ENCODE results near the gene LYSET.
"Not testable (repeated sequence)": the region's sequence is repeated elsewhere in the genome, so short reads cannot be mapped to it uniquely, and the experiment has no call there.

LYSET gene

DNA sequence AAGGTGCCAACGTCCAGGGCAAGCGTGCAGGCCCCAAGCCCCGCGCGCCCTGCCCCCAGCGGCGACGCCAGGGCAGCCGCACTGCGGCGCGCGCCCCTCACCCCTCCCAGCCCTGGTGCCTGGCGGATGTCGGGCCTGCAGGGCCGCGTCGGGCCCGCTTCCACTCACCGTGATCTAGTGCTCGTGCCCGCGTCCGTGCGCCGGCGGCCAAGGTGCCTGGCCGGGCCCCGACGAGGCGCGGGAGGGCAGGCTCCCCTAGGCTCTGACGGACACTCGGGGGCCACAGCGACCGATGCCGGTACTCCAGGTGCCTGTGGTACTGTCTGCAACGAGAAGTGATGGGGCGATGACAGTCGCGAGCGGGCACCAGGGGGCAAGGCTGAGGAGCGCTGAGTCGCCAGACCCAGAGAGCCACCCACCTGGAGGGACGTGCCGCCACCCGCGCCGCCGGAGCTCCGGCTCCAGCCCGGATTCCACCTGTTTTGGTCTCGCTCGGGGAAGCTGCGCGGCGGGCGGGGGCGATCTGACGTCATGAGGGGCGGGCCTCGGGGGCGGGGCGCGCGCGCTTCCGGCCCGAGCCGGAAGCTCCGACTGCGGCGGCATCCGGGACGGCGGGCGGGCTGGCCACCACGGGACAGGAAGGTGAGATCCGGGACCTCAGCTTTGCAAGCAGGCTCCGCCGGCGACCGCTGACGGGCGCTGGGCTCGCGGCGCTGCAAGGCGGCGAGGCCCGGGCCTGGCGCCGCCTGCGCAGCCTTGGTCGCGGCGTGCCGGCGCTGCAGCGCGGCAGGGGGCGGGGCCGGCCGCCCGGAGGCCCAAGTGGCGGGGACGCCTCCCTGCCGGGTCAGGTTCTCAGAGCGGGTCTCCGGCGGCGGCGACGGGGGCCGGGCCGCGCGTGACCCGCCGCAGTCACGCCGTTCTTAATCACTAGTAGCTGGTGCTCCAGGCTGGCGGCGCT lies at the start of gene LYSET, which contains the start of gene MOAP1:
Gene LYSET, plus strand, starts transcription at position 927 of the 958 bp plus-strand sequence. CDS start 89 bp downstream, outside the sequence.
Gene MOAP1, minus strand, starts transcription at position 507 of the 958 bp plus-strand sequence. CDS start 655 bp downstream, outside the sequence.
- peak; percentile 98 for DNase-seq (ENCODE audit: low spot score)

DNA sequence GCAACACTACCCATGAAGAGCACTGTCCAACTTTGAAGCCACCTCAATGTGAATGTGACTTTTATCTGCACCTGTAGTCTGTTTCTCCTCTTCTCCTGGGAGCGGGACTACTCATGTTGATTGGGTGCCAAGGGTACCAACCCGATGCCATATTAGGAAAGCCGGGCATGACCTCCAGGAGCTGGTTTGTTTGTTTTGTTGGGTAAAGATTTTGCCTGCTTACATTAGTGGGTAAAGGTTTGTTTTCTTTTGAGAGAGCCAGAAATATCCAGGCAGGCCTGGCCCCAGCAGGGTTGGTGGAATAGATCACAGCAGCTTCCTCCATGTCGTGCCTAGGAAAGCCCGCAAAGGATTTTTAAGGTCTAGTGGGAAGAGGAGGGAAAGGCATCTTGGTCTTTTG lies 49.7 kb upstream of the LYSET start:
- DNase-seq (ENCODE audit: low spot score) = no peak

DNA sequence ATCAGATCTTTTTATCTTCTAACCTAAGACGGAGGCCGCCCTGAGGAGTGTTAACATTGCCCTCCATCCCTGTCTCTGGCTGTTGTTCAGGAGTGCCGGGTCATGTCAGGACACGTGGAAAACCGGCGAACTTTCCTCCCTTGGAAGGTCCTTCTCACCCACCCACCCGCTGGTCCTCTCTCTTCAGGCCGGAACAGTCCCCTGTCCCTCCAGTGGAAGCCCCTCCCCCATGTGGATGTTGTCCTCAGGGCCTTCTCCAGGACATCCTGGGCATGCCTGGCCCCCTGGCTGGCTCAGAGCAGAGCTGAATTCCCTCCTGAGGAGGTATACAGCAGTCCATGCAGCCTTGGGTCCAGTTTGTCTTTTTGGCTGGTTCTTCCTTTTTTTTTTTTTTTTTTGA lies 49.1 kb upstream of the LYSET start:
- no peak for DNase-seq (ENCODE audit: low spot score)

- DNase-seq (ENCODE audit: low spot score) = not testable (repeated sequence)
Observed at GRCh38 chr14:93136508-93136907, 48.6 kb upstream of the LYSET start.

DNA sequence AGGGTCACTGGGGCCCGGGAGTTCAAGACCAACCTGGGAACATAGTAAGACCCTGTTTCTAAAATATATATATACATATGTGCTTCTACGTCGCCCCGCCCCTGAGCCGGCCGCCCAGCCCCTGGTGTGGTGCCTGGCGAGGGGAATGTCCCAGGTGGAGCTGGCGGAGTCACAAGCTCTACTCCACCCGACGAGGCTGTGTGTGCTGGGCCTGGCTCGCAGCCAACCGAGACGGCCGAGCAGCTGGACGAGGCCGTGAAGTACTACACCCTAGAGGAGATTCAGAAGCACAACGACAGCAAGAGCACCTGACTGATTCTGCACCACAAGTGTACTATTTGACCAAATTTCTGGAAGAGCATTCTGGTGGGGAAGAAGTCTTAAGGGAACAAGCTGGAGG lies 47.3 kb upstream of the LYSET start:
- DNase-seq (ENCODE audit: low spot score) = no peak

- no peak for DNase-seq (ENCODE audit: low spot score)
Observed at GRCh38 chr14:93142854-93143652, 42.1 kb upstream of the LYSET start.

DNA sequence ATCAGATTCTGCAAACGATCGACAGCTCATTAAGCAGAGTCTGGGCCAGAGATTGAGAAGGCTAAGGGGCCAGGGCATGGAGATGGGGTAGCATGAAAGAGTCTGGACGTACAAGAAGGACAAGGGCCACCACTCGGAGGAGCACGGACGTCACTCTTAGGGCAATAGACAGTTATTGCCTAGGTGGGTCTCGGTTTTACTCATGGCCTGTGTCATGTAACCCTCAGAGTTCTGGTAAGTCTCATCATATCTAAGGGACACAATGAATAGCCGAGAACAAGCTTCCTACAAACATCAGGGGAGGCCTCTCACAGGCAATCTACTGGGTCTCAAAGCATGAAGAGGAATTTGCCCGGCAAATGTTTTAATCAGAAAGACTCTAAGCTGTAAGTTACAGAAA lies 39.0 kb upstream of the LYSET start:
- DNase-seq (ENCODE audit: low spot score) = no peak

GRCh38 chr14:93148979-93149378 lies 36.1 kb upstream of the LYSET start:
- DNase-seq (ENCODE audit: low spot score) = no peak

- no peak for DNase-seq (ENCODE audit: low spot score)
Observed at GRCh38 chr14:93150227-93151208, 34.6 kb upstream of the LYSET start.

DNA sequence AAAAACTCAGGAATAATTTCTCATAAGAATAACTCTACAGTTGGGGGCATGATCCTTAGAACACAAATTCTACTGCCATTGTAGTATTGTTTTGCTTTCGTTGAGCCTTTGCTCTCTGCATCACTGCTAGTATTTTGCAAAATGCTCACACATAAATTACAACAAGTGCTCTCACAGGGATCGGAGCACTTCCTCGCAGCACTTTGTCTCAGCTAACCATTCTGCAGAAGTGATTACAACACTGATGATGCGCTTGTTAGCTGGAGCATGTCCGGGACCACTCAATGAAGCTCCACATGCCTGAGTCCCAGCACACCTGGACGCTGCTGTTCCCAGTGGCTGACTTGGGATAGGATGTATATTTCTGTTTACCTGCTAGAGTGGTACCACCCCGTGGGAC lies 32.0 kb upstream of the LYSET start:
- DNase-seq (ENCODE audit: low spot score) = no peak

GRCh38 chr14:93155667-93156066 lies 29.4 kb upstream of the LYSET start:
- DNase-seq (ENCODE audit: low spot score) = no peak

- no peak for DNase-seq (ENCODE audit: low spot score)
Observed at GRCh38 chr14:93156693-93157369, 28.3 kb upstream of the LYSET start.

DNA sequence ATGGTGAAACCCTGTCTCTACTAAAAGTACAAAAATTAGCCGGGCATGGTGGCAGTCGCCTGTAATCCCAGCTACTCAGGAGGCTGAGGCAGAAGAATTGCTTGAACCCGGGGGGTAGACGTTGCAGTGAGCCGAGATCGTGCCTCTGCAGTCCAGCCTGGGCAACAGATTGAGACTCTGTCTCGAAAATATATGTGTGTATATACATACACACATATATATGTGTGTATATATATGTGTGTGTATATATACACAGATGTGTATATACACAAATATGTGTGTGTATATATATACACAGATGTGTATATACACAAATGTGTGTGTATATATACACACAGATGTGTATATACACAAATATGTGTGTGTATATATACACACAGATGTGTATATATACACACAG lies 26.8 kb upstream of the LYSET start:
- DNase-seq (ENCODE audit: low spot score) = not testable (repeated sequence)

GRCh38 chr14:93159625-93160352 lies 25.3 kb upstream of the LYSET start:
- not testable (repeated sequence) for DNase-seq (ENCODE audit: low spot score)

DNA sequence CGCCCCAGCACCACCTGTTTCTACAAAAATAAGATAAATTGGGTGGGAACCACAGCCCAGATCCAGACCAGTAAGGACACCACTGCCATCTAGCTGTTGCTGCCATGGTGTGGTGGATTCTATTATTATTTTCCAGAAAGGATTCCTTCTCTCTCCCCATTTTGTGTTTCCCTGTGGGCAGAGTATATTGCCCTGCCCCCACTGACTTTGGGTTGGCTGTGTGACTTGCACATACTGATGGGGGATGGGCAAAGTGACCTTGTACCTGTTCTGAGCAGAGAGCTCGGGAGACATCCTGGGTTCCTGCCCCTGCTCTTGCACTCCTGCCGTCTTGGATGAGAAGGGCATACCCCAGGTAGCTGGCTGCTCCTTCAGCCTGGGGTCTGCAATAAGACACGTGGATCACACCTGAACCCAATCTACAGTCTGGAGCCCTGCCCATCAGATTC lies 24.7 kb upstream of the LYSET start:
- DNase-seq (ENCODE audit: low spot score) = peak; percentile 74

DNA sequence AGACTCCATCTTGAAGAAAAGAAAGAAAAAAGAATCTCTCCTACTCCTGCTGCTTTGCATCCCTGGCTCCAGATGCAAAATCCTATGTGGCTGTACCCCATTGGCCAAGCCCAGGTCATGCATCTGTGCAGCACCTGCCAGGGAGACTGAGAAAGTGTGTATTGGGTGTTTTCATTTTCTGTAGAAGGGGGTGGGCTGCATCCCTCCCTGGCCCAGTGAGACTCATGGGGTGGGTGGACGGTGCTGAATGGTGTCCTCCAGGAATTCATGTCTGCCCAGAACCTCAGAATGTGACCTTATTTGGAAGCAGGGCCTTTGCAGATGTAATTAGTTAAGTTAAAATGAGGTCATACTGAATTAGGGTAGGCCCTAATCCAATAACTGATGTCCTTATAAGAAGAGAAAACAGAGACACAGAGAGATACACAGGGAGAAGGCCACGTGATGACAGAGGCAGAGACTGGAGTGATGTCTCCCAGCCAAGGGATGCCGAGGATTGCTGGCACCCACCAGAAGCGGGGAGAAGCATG lies 23.6 kb upstream of the LYSET start:
- DNase-seq (ENCODE audit: low spot score) = no peak

DNA sequence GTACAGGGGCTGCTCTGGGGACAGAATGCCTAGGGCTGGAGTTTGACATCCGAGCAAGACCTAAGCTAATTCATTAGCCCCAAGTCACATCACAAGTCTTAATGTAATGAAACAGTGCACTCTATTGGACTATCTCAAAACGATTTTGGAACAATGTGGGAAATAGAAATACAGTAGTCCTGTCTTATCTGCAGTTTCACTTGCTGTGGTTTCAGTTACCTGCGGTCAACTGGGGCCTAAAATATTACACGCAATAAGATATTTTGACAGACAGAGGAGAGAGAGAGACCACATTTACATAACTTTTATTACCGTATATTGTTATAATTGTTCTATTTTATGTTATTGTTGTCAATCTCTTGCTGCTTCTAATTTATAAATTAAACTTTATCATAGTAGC lies 21.6 kb upstream of the LYSET start:
- no peak for DNase-seq (ENCODE audit: low spot score)

DNA sequence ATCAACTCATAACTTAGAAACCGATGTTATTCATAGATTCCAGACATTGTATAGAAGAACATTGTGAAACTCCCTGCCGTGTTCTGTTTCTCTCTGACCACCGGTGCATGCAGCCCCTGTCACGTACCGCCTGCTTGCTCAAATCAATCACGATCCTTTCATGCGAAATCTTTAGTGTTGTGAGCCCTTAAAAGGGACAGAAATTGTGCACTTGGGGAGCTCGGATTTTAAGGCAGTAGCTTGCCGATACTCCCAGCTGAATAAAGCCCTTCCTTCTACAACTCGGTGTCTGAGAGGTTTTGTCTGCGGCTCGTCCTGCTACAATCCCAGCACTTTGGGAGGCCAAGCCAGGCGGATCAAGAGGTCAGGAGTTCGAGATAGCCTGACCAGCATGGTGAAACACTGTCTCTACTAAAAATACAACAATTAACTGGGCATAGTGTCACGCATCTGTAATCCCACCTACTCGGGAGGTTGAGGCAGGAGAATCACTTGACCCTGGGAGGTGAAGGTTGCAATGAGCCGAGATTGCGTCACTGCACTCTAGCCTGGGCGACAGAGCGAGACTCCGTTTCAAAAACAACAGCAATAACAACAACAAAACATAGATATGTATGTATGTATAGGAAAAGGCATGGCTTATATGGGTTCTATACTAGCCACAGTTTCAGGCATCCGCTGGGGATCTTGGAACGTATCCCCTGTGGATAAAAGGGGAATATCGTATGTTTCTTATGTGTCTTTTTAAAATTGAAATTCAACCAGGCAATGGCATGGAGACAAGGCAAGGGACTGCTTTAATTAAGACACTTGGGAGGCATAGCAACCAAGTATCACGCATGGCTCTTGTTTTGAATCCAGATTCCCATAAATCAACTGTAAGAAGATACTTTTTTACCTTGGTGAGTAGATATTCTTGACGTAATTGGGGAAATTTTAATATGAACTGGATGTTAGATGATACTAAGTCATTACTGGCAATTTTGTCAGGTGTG lies 19.5 kb upstream of the LYSET start:
- DNase-seq (ENCODE audit: low spot score) = not testable (repeated sequence)

- not testable (repeated sequence) for DNase-seq (ENCODE audit: low spot score)
Observed at GRCh38 chr14:93168610-93169009, 16.5 kb upstream of the LYSET start.

Measured in D341Med (cell line).